ENCODE measurements around the gene TRIM46.

Gene TRIM46

GRCh38 chr1:155226188-155226909, 52.7 kb downstream of the TRIM46 start:
- no peak for TF ChIP-seq NFIC (IDR thresholded peaks at IDR 0.05)
- TF ChIP-seq MAX (IDR thresholded peaks at IDR 0.05) = no peak
- no peak for TF ChIP-seq FOXM1 (IDR thresholded peaks at IDR 0.05; ENCODE audit: borderline replicate concordance, low read depth)
- peak; percentile 39 for TF ChIP-seq RAD21 (IDR thresholded peaks at IDR 0.05; ENCODE audit: low read depth)
- TF ChIP-seq ZBTB7A (IDR thresholded peaks at IDR 0.05; ENCODE audit: low read depth) = no peak

DNA sequence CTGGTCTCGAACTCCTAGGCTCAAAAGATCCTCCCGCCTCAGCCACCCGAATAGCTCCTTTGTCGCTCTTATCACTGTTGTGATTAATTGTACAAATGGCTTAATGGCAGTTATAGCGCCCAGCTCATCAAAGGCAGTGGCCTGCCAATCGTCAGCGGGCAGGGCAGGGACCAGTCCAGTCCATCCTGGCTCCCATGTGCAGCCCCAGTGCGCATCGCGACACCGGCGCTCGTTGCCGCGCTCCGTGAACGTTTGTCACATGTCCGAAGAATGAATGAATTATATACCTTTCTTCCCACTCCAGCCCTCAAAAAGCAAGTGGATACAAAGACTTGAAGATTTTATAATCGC, 53.2 kb downstream of the TRIM46 start:
- TF ChIP-seq TEAD4 (IDR thresholded peaks at IDR 0.05) (no peak), YY1 (IDR thresholded peaks at IDR 0.05; ENCODE audit: low read depth) (0 out of 2 replicates have a peak, but pooled peaks have one; percentile 15), USF1 (IDR thresholded peaks at IDR 0.05) (peak; percentile 34), FOXM1 (IDR thresholded peaks at IDR 0.05; ENCODE audit: borderline replicate concordance, low read depth) (no peak), TCF12 (IDR thresholded peaks at IDR 0.05; ENCODE audit: low read depth) (0 out of 2 replicates have a peak, but pooled peaks have one; percentile 20), MAX (IDR thresholded peaks at IDR 0.05) (peak; percentile 96)

DNA sequence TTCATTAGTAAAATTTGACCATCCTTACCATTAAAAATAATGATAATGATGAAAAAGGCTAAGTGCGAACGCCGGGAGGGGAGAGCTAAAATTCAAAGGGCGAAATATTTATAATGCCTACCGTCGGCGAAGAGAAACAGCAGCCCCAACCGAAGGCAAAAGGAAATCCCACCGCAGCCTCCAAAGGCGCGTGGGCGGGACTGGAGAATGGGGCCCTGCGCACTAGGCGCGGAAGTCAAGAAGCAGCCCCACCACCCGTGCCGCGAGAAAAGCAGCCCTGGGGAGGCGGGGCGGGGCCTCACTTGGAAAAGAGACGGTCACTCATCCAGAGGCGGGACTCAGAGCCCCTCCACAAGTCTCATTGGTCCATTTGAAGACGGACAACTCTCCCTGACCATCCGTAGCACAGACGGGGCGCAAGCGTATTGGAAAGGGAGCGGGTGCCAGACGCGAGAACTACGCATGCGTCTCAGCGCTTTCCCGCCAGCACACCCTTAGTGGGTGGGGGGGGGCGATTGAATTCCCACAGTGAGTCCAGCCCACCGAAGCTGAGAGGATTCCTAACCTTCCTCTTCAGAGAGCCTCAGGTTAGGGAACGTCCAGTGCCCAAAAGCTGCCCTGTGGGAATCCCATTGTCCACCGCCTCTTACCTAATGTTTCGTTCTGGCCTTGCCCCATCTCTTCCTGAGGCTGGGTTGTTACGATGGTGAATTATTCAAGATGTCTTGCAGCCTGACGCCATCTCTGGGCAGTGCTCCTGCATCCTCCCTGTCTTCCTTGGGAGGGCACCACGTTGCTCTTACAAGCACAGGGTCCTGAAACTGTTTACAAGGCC, 53.8 kb downstream of the TRIM46 start:
- TF ChIP-seq EP300 (IDR thresholded peaks at IDR 0.05; ENCODE audit: borderline replicate concordance) = no peak
- TF ChIP-seq, protein P1, sequence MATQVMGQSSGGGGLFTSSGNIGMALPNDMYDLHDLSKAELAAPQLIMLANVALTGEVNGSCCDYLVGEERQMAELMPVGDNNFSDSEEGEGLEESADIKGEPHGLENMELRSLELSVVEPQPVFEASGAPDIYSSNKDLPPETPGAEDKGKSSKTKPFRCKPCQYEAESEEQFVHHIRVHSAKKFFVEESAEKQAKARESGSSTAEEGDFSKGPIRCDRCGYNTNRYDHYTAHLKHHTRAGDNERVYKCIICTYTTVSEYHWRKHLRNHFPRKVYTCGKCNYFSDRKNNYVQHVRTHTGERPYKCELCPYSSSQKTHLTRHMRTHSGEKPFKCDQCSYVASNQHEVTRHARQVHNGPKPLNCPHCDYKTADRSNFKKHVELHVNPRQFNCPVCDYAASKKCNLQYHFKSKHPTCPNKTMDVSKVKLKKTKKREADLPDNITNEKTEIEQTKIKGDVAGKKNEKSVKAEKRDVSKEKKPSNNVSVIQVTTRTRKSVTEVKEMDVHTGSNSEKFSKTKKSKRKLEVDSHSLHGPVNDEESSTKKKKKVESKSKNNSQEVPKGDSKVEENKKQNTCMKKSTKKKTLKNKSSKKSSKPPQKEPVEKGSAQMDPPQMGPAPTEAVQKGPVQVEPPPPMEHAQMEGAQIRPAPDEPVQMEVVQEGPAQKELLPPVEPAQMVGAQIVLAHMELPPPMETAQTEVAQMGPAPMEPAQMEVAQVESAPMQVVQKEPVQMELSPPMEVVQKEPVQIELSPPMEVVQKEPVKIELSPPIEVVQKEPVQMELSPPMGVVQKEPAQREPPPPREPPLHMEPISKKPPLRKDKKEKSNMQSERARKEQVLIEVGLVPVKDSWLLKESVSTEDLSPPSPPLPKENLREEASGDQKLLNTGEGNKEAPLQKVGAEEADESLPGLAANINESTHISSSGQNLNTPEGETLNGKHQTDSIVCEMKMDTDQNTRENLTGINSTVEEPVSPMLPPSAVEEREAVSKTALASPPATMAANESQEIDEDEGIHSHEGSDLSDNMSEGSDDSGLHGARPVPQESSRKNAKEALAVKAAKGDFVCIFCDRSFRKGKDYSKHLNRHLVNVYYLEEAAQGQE (IDR thresholded peaks at IDR 0.05; ENCODE audit: low read depth) = no peak
- TF ChIP-seq CEBPB (IDR thresholded peaks at IDR 0.05) = no peak
- 0 out of 2 replicates have a peak, but pooled peaks have one; percentile 24 for TF ChIP-seq CREB1 (IDR thresholded peaks at IDR 0.05; ENCODE audit: low read depth)
- TF ChIP-seq ZBTB7A (IDR thresholded peaks at IDR 0.05; ENCODE audit: low read depth) = 0 out of 2 replicates have a peak, but pooled peaks have one; percentile 38
- TF ChIP-seq TCF12 (IDR thresholded peaks at IDR 0.05; ENCODE audit: low read depth) = 0 out of 2 replicates have a peak, but pooled peaks have one; percentile 22
- TF ChIP-seq RAD21 (IDR thresholded peaks at IDR 0.05; ENCODE audit: low read depth) = no peak
- peak; percentile 76 for TF ChIP-seq TAF1 (IDR thresholded peaks at IDR 0.05; ENCODE audit: low read depth)
- no peak for TF ChIP-seq USF1 (IDR thresholded peaks at IDR 0.05)
- peak; percentile 94 for TF ChIP-seq EGR1 (IDR thresholded peaks at IDR 0.05)
- TF ChIP-seq TEAD4 (IDR thresholded peaks at IDR 0.05) = 0 out of 2 replicates have a peak, but pooled peaks have one; percentile 16
- no peak for TF ChIP-seq YY1 (IDR thresholded peaks at IDR 0.05; ENCODE audit: low read depth)
- peak; percentile 87; the same call in 1 of the 2 replicates for TF ChIP-seq MAX (IDR thresholded peaks at IDR 0.05)
- no peak for TF ChIP-seq FOXM1 (IDR thresholded peaks at IDR 0.05; ENCODE audit: borderline replicate concordance, low read depth)
- TF ChIP-seq NFIC (IDR thresholded peaks at IDR 0.05) = no peak

DNA sequence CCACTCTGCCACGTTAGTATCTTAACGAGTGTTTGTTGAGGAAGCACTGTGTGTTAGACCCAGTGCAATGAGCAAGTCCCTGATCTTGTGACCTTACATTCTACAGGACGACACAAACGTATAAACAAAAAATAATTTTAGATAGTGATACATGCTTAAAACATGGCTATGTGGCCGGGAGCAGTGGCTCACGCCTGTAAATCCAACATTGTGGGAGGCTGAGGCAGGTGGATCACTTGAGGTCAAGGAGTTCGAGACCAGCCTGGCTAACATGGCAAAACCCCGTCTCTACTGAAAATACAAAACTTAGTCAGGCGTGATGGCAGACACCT, 54.4 kb downstream of the TRIM46 start:
- TF ChIP-seq FOXM1 (IDR thresholded peaks at IDR 0.05; ENCODE audit: borderline replicate concordance, low read depth) = no peak
- TF ChIP-seq MAX (IDR thresholded peaks at IDR 0.05) = no peak
- no peak for TF ChIP-seq RAD21 (IDR thresholded peaks at IDR 0.05; ENCODE audit: low read depth)
- TF ChIP-seq CREB1 (IDR thresholded peaks at IDR 0.05; ENCODE audit: low read depth) = no peak
- TF ChIP-seq TEAD4 (IDR thresholded peaks at IDR 0.05) = no peak

Data from Ishikawa (cell line).